Measurements from ENCODE around the gene RAB11B. TPM values are rescaled to one million over a fixed set of nuclear protein-coding genes. Genes with fewer than 3 reads are reported as not detected.

The RAB11B gene
- total and polyA plus RNA-seq, 5 donors from 2014 or later, result 50.2 to 102 (median 52.2) TPM

GRCh38 chr19:8387688-8388611 is 2.2 kb upstream of the RAB11B start:
- H3K36me3 Mint-ChIP-seq, result no peaks in the 10 kb centered on the region
- H3K27ac Mint-ChIP-seq, result no peak overlapping the region
- ATAC-seq (ENCODE audit: low read depth in 2 of 2) (no peak), DNase-seq (no peak)
- H3K36me3 ChIP-seq (ENCODE audit: control insufficient read depth, insufficient read depth, low read length), result no peaks in the 10 kb centered on the region
- no peak overlapping the region for H3K27ac ChIP-seq (ENCODE audit: insufficient read depth, low read length, poor library complexity, severe bottlenecking)
- H3K4me1 Mint-ChIP-seq, result peaks cover 6 to 31% (median 8%) of the 10 kb centered on the region in 4 donors
- peaks cover 0 to 2% (median 0%) of the 10 kb centered on the region in 7 donors for H3K9me3 Mint-ChIP-seq
- H3K4me1 ChIP-seq (ENCODE audit: control insufficient read depth, insufficient read depth, low read length, poor library complexity, severe bottlenecking), result peaks cover 18% of the 10 kb centered on the region
- no peaks in the 10 kb centered on the region for H3K27me3 Mint-ChIP-seq
- no peaks in the 10 kb centered on the region for H3K27me3 ChIP-seq (ENCODE audit: control insufficient read depth, insufficient read depth, low read length)
- no peaks in the 10 kb centered on the region for H3K9me3 ChIP-seq (ENCODE audit: control insufficient read depth in 2 of 2, low read length in 2 of 2)
- peak overlapping the region in 1 of 4 donors; percentile 82 for H3K4me3 Mint-ChIP-seq
- H3K4me3 ChIP-seq (ENCODE audit: low read depth, low read length), result no peak overlapping the region

DNA sequence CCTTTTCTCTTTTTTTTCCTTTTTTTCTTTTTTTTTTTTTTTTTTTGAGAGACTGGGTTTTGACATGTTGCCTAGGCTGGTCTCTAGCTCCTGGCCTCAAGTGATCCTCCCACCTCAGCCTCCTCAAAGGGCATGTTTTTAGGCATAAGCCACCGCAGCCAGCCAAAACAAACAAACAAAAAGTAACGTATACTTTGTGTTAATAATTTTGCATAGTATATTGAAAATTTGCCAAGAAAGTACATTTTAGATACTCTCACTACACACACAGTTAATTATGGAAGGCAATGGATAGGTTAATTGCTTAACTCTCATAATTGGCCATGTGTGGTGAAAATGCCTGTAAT is 1.6 kb upstream of the RAB11B start:
- H3K4me1 Mint-ChIP-seq, result peaks cover 6 to 33% (median 9%) of the 10 kb centered on the region in 4 donors
- no peak overlapping the region for H3K4me3 ChIP-seq (ENCODE audit: low read depth, low read length)
- DNase-seq (no peak), ATAC-seq (ENCODE audit: low read depth in 2 of 2) (no peak)
- peaks cover 18% of the 10 kb centered on the region for H3K4me1 ChIP-seq (ENCODE audit: control insufficient read depth, insufficient read depth, low read length, poor library complexity, severe bottlenecking)
- no peaks in the 10 kb centered on the region for H3K9me3 ChIP-seq (ENCODE audit: control insufficient read depth in 2 of 2, low read length in 2 of 2)
- peaks cover 0 to 2% (median 0%) of the 10 kb centered on the region in 7 donors for H3K9me3 Mint-ChIP-seq
- H3K27me3 Mint-ChIP-seq, result no peaks in the 10 kb centered on the region
- no peak overlapping the region for H3K27ac ChIP-seq (ENCODE audit: insufficient read depth, low read length, poor library complexity, severe bottlenecking)
- H3K27me3 ChIP-seq (ENCODE audit: control insufficient read depth, insufficient read depth, low read length), result no peaks in the 10 kb centered on the region
- H3K4me3 Mint-ChIP-seq, result peak overlapping the region in 2 of 4 donors; percentile 50 to 82
- H3K36me3 Mint-ChIP-seq, result no peaks in the 10 kb centered on the region
- no peak overlapping the region for H3K27ac Mint-ChIP-seq
- H3K36me3 ChIP-seq (ENCODE audit: control insufficient read depth, insufficient read depth, low read length), result no peaks in the 10 kb centered on the region

GRCh38 chr19:8390617-8390981 is 439 bp downstream of the RAB11B start:
- Histone ChIP-seq H3K9me3 (ENCODE audit: control insufficient read depth in 2 of 2, low read length in 2 of 2) (no peaks in the 10 kb centered on the region), H3K4me1 (ENCODE audit: control insufficient read depth, insufficient read depth, low read length, poor library complexity, severe bottlenecking) (peaks cover 18% of the 10 kb centered on the region), H3K27ac (ENCODE audit: insufficient read depth, low read length, poor library complexity, severe bottlenecking) (peak overlapping the region; percentile 98), H3K36me3 (ENCODE audit: control insufficient read depth, insufficient read depth, low read length) (no peaks in the 10 kb centered on the region), H3K4me3 (ENCODE audit: low read depth, low read length) (peak overlapping the region; percentile 39), H3K27me3 (ENCODE audit: control insufficient read depth, insufficient read depth, low read length) (no peaks in the 10 kb centered on the region)
- peak overlapping the region; percentile 78 to 95 (median 85) for H3K27ac Mint-ChIP-seq
- H3K27me3 Mint-ChIP-seq, result no peaks in the 10 kb centered on the region
- no peaks in the 10 kb centered on the region for H3K9me3 Mint-ChIP-seq
- H3K36me3 Mint-ChIP-seq, result no peaks in the 10 kb centered on the region
- ATAC-seq (ENCODE audit: low read depth in 2 of 2) (peak; percentile 44 to 50), DNase-seq (peak; percentile 85 to 89 (median 86))
- H3K4me3 Mint-ChIP-seq, result peak overlapping the region; percentile 86 to 91 (median 88)
- peaks cover 6 to 48% (median 9%) of the 10 kb centered on the region in 4 donors for H3K4me1 Mint-ChIP-seq

- Mint-ChIP-seq H3K9me3 (no peaks in the 10 kb centered on the region), H3K4me1 (peaks cover 6 to 53% (median 15%) of the 10 kb centered on the region in 4 donors), H3K27me3 (no peaks in the 10 kb centered on the region), H3K27ac (peak overlapping the region in 2 of 3 donors; percentile 20 to 95), H3K4me3 (peak overlapping the region; percentile 86 to 91 (median 88)), H3K36me3 (no peaks in the 10 kb centered on the region)
- peaks cover 18% of the 10 kb centered on the region for H3K4me1 ChIP-seq (ENCODE audit: control insufficient read depth, insufficient read depth, low read length, poor library complexity, severe bottlenecking)
- H3K4me3 ChIP-seq (ENCODE audit: low read depth, low read length), result peak overlapping the region; percentile 39
- no peaks in the 10 kb centered on the region for H3K9me3 ChIP-seq (ENCODE audit: control insufficient read depth in 2 of 2, low read length in 2 of 2)
- no peaks in the 10 kb centered on the region for H3K36me3 ChIP-seq (ENCODE audit: control insufficient read depth, insufficient read depth, low read length)
- no peak for ATAC-seq (ENCODE audit: low read depth in 2 of 2)
- no peak for DNase-seq
- H3K27me3 ChIP-seq (ENCODE audit: control insufficient read depth, insufficient read depth, low read length), result no peaks in the 10 kb centered on the region
- H3K27ac ChIP-seq (ENCODE audit: insufficient read depth, low read length, poor library complexity, severe bottlenecking), result peak overlapping the region; percentile 98
Measured at GRCh38 chr19:8391198-8392016, 1.2 kb downstream of the RAB11B start.

DNA sequence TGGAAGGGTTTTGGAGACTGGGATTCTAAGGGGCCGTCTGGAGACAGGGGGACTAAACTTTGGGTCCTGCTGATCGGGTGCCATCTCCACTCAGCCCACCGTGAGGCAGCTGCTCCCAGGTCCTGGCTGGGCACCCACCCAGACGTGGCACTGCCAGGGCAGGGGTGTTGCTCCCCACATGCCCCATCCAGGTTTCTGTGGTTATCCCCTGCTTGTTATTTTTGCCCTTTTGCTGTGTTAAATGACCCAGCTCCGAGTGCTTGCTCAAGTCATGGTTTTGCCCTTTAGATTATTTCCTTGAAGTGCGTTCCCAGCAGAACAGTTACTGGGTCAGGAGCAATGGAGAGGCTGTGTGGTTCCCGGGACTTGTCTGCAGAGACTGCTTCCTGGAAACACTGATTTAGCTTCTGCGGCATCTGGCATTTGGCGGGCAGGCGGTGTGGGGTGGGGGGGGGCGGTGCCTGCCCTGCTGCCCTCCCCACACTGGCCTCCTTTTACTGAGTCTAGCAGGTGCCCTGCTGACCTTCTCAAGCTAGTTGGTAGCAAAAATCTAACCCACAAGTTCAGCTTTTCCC is 1.9 kb downstream of the RAB11B start:
- ATAC-seq (ENCODE audit: low read depth in 2 of 2) (no peak), DNase-seq (no peak)
- Mint-ChIP-seq H3K4me1 (peaks cover 6 to 60% (median 19%) of the 10 kb centered on the region in 4 donors), H3K4me3 (peak overlapping the region in 2 of 4 donors; percentile 69 to 86), H3K27me3 (no peaks in the 10 kb centered on the region), H3K36me3 (peaks cover 5% of the 10 kb centered on the region), H3K9me3 (no peaks in the 10 kb centered on the region), H3K27ac (peak overlapping the region in 2 of 3 donors; percentile 56 to 71)
- Histone ChIP-seq H3K4me1 (ENCODE audit: control insufficient read depth, insufficient read depth, low read length, poor library complexity, severe bottlenecking) (peaks cover 22% of the 10 kb centered on the region), H3K4me3 (ENCODE audit: low read depth, low read length) (no peak overlapping the region), H3K9me3 (ENCODE audit: control insufficient read depth in 2 of 2, low read length in 2 of 2) (no peaks in the 10 kb centered on the region), H3K36me3 (ENCODE audit: control insufficient read depth, insufficient read depth, low read length) (no peaks in the 10 kb centered on the region), H3K27me3 (ENCODE audit: control insufficient read depth, insufficient read depth, low read length) (no peaks in the 10 kb centered on the region), H3K27ac (ENCODE audit: insufficient read depth, low read length, poor library complexity, severe bottlenecking) (peak overlapping the region; percentile 6)

DNA sequence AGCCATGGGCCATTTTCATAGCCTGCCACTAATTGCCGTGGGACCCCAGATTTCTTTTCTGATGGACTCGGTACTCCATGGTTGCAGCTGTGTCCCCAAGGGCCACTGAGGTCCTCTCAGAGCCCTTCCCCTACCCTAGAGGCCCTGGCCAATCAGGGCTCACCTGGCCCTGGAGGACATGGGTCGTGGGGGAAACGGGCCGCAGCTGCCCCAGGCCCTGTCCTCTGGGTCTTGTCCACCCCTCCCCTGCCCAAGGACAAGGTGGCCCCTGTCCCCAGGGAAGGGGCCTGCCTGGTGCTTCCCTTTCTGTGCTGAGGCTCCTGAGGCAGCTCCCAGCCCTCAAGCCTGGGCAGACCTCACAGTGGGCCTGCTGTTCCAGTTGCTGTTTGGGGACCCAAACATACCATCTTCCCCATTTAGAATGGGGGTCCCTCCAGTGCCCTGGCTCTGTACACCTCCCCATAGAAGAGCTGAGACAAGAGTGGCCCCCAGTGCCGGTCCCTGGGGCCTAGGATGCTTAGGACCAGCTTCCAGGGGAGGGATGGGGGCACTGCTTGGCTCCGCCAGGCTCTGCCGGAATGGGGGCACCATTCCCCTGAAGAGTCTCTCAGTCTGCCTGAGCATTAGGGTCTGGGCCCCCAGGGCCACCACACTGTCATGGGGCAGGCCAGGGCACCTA is 3.2 kb downstream of the RAB11B start:
- Histone ChIP-seq H3K27me3 (ENCODE audit: control insufficient read depth, insufficient read depth, low read length) (no peaks in the 10 kb centered on the region), H3K9me3 (ENCODE audit: control insufficient read depth in 2 of 2, low read length in 2 of 2) (no peaks in the 10 kb centered on the region), H3K4me3 (ENCODE audit: low read depth, low read length) (no peak overlapping the region), H3K36me3 (ENCODE audit: control insufficient read depth, insufficient read depth, low read length) (no peaks in the 10 kb centered on the region), H3K27ac (ENCODE audit: insufficient read depth, low read length, poor library complexity, severe bottlenecking) (no peak overlapping the region), H3K4me1 (ENCODE audit: control insufficient read depth, insufficient read depth, low read length, poor library complexity, severe bottlenecking) (peaks cover 25% of the 10 kb centered on the region)
- Mint-ChIP-seq H3K27me3 (no peaks in the 10 kb centered on the region), H3K27ac (no peak overlapping the region), H3K4me1 (peaks cover 6 to 61% (median 21%) of the 10 kb centered on the region in 4 donors), H3K4me3 (peak overlapping the region in 1 of 4 donors; percentile 76), H3K9me3 (no peaks in the 10 kb centered on the region), H3K36me3 (peaks cover 7% of the 10 kb centered on the region)
- no peak for ATAC-seq (ENCODE audit: low read depth in 2 of 2)
- no peak for DNase-seq

DNA sequence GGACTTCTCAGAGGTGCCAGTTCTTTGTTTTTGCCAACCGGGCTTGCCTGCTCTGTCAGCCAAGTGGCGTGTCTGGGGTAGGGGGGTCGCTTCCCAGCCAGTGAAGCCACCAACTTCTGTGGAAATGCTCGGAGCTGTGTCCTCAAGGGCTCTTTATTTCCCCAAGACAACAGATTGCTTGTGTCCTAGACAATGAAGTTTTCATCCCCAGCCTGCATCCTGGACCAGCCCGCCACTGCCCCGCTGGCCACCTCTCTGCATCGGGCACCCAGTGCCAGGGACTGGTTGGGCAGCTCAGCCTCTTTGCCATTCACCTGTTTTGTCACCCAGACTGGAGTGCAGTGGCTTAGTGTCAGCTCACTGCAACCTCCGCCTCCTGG is 3.7 kb downstream of the RAB11B start:
- Histone ChIP-seq H3K4me3 (ENCODE audit: low read depth, low read length) (no peak overlapping the region), H3K36me3 (ENCODE audit: control insufficient read depth, insufficient read depth, low read length) (no peaks in the 10 kb centered on the region), H3K27me3 (ENCODE audit: control insufficient read depth, insufficient read depth, low read length) (no peaks in the 10 kb centered on the region), H3K9me3 (ENCODE audit: control insufficient read depth in 2 of 2, low read length in 2 of 2) (no peaks in the 10 kb centered on the region), H3K27ac (ENCODE audit: insufficient read depth, low read length, poor library complexity, severe bottlenecking) (no peak overlapping the region), H3K4me1 (ENCODE audit: control insufficient read depth, insufficient read depth, low read length, poor library complexity, severe bottlenecking) (peaks cover 25% of the 10 kb centered on the region)
- Mint-ChIP-seq H3K9me3 (no peaks in the 10 kb centered on the region), H3K27ac (no peak overlapping the region), H3K4me1 (peaks cover 6 to 61% (median 21%) of the 10 kb centered on the region in 4 donors), H3K27me3 (no peaks in the 10 kb centered on the region), H3K36me3 (peaks cover 7% of the 10 kb centered on the region), H3K4me3 (peak overlapping the region in 2 of 4 donors; percentile 28 to 76)
- no peak for ATAC-seq (ENCODE audit: low read depth in 2 of 2)
- no peak for DNase-seq
